NCI-H1105 (cell line): ENCODE results near the gene PIAS1.

ENCODE experiments used
- DNase-seq: peaks from one replicate; lab custom pipeline; 2025; lab: John Stamatoyannopoulos, UW

The PIAS1 gene

GRCh38 chr15:68062946-68063465 is 8.9 kb downstream of the PIAS1 start:
- no peak for DNase-seq

DNA sequence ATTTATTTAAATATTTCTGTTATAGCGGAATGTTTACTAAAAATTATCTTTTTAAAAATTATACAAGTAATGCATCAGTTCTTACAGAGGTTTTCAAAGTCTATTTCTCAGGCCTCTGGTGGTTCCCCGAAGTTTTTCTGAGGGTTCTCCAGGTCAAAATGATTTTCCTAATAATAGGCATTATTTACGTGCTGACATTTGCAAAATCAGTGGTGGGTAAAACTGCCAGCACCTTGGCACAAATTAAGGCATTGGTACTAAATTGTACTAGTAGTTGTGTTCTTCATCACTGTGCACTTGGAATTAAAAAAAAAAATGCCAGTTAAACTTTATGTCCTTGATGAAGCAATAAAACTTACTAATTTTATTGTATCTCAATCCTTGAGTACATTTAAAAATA is 9.5 kb downstream of the PIAS1 start:
- no peak for DNase-seq

GRCh38 chr15:68073576-68074288 is 19.6 kb downstream of the PIAS1 start:
- DNase-seq: no peak

DNA sequence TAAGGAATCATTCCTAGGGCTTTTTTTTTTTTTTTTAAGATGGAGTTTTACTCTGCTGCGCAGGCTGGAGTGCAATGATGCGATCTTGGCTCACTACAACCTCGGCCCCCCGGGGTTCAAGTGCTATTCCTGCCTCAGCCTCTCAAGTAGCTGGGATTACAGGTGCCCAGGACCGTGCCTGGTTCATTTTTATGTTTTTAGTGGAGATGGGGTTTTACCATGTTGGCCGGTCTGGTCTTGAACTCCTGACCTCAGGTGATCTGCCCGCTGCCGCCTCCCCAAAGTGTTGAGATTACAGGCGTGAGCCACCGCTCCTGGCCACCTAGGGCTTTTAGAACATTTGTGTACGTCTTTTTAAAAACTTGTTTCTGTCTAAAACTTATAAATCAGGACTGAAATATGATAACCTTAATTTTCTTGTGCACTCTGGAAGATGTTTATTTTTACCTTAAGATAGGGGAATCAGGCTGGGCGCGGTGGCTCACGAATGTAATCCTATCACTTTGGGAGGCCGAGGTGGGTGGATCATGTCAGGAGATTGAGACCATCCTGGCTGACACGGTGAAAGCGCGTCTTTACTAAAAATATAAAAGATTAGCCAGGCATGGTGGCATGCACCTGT is 21.8 kb downstream of the PIAS1 start:
- DNase-seq: no peak

DNA sequence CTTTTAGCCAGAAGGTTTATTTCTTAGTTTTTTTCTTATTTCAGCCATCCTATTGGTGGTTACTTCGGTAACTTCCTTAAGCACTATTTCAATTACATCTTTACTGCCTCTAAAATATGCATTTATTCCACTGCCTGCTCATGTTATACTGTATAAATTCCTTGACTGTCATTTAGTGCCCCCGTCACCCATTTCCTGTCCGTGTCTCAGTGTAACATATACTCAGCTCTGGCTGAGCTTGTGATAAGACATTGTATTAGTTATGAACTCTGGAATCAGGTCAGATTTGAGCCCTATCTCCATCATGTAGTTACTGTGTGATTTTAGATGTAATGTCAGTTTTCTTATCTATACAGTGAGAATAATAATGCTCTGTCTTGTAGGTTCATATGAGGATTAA is 24.2 kb downstream of the PIAS1 start:
- no peak for DNase-seq

- no peak for DNase-seq
These were observed 26.2 kb downstream of the PIAS1 start for GRCh38 chr15:68080334-68080733.

GRCh38 chr15:68080783-68081182 is 26.7 kb downstream of the PIAS1 start:
- no peak for DNase-seq

- no peak for DNase-seq
These were observed 27.9 kb downstream of the PIAS1 start for GRCh38 chr15:68081869-68082505.

- DNase-seq: no peak
These were observed 28.6 kb downstream of the PIAS1 start for GRCh38 chr15:68082735-68083134.

GRCh38 chr15:68083463-68083862 is 29.3 kb downstream of the PIAS1 start:
- no peak for DNase-seq

DNA sequence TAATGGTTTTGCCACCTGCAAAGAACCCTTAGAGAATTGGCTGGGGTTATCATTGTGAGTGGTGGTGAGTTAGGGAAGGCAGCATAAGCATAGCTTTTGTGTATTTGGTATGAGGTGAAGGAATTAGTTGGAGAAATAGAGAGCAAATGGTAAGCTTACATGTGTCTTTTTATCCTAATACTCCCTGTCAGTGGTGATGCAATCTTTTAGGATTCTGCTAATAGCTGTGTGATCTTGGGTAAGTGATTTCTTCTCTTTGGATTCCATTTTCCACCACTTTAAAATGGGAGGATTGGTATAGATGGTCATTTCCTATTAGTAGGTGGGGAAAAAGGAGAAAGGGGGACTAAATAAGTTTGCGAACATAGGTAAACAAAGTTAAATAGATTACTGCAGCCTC is 30.9 kb downstream of the PIAS1 start:
- DNase-seq: no peak

- no peak for DNase-seq
These were observed 37.6 kb downstream of the PIAS1 start for GRCh38 chr15:68091743-68092142.

GRCh38 chr15:68096099-68096498 is 42.0 kb downstream of the PIAS1 start:
- DNase-seq: no peak

DNA sequence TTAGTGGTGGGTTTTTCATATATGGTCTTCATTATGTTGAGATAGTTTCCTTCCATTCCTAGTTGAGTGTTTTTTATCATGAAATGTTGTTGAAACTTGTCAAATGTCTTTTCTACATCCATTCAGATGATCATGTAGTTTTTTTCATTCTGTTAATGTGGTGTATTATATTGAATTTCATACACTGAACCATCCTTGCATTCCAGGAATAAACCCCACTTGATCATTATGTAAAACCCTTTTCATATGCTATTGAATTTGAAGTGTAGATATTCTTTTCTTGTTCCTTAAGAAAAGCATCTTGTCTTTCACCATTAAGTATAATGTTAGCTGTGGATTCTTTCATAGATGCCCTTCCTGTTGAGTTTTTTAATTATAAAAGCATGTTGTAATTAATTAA is 42.9 kb downstream of the PIAS1 start:
- no peak for DNase-seq

GRCh38 chr15:68098465-68098864 is 44.4 kb downstream of the PIAS1 start:
- DNase-seq: no peak

- DNase-seq: no peak
These were observed 46.1 kb downstream of the PIAS1 start for GRCh38 chr15:68100194-68100593.

DNA sequence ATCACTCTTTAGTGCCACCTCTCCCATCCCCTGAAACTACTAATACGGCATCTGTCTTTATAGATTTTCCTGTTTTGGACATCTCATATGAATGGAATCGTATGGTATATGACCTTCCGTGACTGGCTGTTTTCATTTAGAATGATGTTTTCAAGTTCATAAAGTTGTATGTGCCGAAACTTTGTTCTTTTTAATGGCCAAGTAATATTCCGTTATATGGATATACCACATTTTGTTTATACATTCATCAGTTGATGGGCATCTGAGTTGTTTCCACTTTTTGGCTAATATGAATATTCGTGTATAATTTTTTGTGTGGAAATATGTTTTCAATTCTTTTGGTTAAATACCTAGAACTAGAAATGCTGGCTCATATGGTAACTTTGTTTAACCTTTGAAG is 49.5 kb downstream of the PIAS1 start:
- DNase-seq: no peak

DNA sequence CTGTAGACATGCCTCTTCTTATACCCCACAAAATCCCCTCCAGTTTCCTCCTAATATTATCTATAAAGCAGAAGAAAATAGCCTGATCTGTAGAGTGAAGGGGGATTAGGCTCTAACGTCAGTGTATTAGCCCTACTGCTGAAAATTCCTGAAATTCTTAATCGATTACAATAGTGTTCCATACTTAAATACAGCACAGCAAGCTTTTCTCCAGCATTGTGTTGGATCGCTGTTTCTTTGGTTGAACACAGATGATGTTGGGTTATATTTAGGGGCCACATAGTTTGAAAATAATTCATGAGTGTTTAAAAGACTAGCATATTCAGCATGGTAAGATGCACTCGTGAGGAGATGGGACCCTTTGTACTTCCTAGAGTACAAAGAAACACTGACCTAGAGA is 52.5 kb downstream of the PIAS1 start:
- DNase-seq: no peak

GRCh38 chr15:68107142-68107541 is 53.0 kb downstream of the PIAS1 start:
- DNase-seq: no peak

GRCh38 chr15:68112706-68113105 is 58.6 kb downstream of the PIAS1 start:
- no peak for DNase-seq

DNA sequence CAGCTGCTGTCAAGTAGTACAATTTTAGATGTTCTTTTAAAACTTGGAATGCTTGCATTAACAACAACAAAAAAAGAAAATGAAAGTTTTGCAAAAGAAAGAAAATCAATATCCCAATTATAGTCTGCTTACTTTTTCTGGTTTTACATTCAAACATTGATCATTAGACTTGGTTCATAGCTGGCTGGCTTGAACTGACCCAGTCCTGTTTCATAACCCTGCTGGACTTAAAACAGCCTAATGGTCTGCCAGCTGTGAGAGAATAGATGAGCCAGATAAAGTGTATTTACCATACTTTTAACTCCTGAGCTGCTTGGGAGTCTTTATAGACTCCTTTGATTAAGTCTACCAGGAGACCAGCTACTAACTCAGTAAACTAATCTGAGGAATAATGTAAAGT is 59.2 kb downstream of the PIAS1 start:
- no peak for DNase-seq

DNA sequence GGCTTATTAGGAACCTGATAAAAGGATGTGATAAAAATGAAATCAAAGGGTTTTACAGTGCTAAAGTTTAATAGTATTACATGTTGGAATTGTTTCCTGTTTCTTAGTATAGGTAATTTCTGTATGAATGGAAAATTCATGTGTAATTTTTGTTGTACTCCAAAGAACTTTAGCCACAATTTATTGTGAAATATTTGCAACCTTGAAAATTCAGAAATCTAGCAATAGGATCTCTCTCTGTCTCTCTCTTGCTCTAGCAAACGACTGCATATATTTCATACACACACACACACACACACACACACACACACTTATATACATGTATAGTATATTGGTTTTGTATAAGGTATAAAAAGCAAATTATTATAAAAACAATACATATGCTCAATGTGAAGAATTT is 59.6 kb downstream of the PIAS1 start:
- DNase-seq: no peak

DNA sequence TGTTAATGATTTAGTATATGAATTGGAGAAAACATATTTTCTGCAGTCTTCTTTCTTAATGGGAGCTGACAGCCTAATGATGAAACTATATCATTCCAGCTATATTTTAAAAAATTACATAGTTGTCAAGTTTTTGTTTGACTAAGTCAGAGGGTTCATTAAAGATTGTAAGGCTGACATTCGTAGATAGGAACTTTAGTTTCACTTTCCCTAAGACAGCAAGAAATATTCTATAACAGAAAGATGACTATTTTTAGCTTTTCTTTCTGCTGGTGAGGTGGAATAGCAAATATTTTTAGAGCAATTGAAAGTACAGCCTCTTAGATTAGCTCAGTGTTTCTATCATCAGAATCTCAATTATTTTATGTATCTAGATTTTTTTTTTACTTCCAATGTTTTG is 60.2 kb downstream of the PIAS1 start:
- no peak for DNase-seq
